Muscle of leg (tissue), 11 donors: Measurements from ENCODE around the gene TANGO2. TPM values are rescaled to one million over a fixed set of nuclear protein-coding genes. Genes with fewer than 3 reads are reported as not detected.

Experiments
- DNase-seq: peaks from one replicate; pipeline ENCODE4 v3.0.0; 2013
- H3K27ac ChIP-seq: one replicate; pipeline ENCODE4 v1.5.1; 2013; ENCODE audit warnings: mild to moderate bottlenecking, low read length, control low read depth
- H3K27me3 ChIP-seq: one replicate; pipeline ENCODE4 v1.6.1; 2013; ENCODE audit warnings: low read length; ENCODE audit not compliant: control insufficient read depth, insufficient read depth
- H3K36me3 ChIP-seq: one replicate; pipeline ENCODE4 v1.6.1; 2013; ENCODE audit warnings: low read length; ENCODE audit not compliant: control insufficient read depth, insufficient read depth
- H3K4me1 ChIP-seq: one replicate; pipeline ENCODE4 v1.6.1; 2013; ENCODE audit warnings: low read length; ENCODE audit not compliant: control insufficient read depth, insufficient read depth
- H3K4me3 ChIP-seq: one replicate; pipeline ENCODE4 v1.5.1; 2013; ENCODE audit warnings: low read length, control low read depth
- H3K9me3 ChIP-seq: replicated peaks from 2 replicates; pipeline ENCODE4 v1.6.1; 2013; ENCODE audit warnings: low read depth, low read length; ENCODE audit not compliant: control insufficient read depth
- whole genome bisulfite sequencing: methylation state at CpG from one replicate; pipeline ENCODE4 v1.1.5; 2013; ENCODE audit warnings: missing lambda C conversion rate; ENCODE audit not compliant: insufficient coverage; 5-methylcytosine and 5-hydroxymethylcytosine counted together
- polyA plus RNA-seq, 8 donors: library from polyadenylated mRNA; unstranded; fragments of 120-200 nt; gene quantifications; one replicate each; pipeline versions ENCODE4 v1.2.1 to v1.2.3, GENCODE V29; 2013; ENCODE audit warnings: inconsistent platforms in 1 of 8, low replicate concordance in 1 of 8; ENCODE audit not compliant: insufficient read length in 8 of 8, insufficient read depth in 1 of 8
- total RNA-seq: library from RNA; stranded (reverse); fragments of 120-200 nt; gene quantifications from one replicate; pipeline ENCODE4 v1.2.4, GENCODE V29; 2013

Gene TANGO2
- total and polyA plus RNA-seq, 9 donors: 7.7 to 11.6 (median 9.1) TPM

DNA sequence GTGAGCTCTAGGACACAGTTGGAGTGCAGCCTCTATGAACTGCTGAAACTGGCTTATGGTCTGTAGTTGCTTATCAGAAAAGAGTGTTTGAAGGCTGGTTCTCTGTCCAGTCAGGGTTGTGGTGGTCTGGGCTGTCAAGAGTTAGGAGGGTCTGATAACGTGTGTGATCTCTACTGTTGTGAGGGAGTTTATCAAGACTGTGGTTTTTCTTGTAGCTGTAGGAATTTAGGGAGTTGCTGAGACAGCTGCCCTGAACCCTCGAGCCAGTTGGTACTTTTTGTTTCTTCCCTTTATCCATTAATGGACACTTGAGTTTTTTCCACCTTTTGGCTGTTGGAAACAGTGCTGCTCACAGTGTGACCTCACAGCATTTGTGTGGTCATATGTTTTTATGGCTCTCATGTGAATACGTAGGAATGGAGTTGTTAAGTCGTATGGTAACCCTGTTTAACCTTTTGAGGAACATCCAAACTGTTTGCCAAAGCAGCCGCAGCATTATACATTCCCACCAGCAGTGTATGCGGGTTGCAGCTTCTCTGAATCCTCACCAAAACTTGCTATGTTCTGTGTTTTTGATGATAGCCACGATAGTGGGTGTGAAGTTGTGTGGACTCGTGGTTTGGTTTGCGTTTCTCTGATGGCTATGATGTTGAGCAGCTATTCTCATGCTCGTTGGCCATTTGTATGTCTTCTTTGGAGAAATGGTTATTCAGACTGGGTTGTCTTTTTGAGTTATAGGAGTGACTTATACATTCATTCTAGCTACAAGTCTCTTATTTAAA lies 38.3 kb downstream of the TANGO2 start:
- Histone ChIP-seq H3K27me3 (no peaks in the 10 kb centered on the region), H3K27ac (no peak overlapping the region), H3K4me1 (peaks cover 9% of the 10 kb centered on the region), H3K36me3 (peaks cover 41% of the 10 kb centered on the region), H3K9me3 (no peaks in the 10 kb centered on the region), H3K4me3 (no peak overlapping the region)
- WGBS: 92% methylated on average over 2 of the region's 10 CpGs
- no peak for DNase-seq

DNA sequence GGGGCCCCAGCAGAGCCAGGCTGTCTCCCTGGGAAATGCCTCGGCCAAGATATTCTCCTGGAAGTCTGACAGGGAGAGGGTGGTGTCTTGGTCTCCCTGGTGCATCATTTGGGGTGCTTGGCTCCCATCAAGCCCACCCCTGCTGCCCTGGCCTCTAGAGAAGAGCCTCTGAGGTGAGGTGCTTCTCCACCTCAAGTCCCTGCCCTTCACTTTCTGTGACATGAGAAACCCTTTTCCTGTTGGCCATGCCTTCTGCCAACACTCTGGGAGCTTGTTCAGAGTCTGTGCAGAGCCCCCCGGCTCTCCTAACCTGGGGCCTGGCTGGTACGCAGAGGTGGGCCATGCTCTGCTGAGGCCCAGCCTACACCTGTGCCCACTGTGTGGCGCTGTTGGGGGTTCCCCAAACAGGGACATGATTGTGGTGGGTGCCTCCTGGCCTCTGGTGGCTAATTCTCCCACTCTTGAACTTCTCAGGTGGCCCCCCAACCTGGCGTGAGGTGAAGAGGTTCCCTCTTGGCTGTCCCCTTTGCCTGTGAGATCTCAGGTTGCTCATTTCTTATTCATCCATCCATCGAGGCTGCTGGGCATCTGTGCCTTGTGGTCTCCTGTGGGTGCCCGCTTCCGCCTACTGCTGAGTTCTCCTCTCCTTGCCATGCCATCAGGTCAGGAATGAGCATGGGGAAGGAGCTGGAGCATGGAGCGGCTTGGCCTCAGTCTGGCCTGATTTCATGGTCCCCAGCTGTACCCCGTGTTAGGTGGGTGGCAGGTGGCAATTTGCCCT lies 40.0 kb downstream of the TANGO2 start:
- Histone ChIP-seq H3K36me3 (peaks cover 40% of the 10 kb centered on the region), H3K4me1 (peaks cover 9% of the 10 kb centered on the region), H3K4me3 (no peak overlapping the region), H3K27me3 (no peaks in the 10 kb centered on the region), H3K9me3 (no peaks in the 10 kb centered on the region), H3K27ac (no peak overlapping the region)
- DNase-seq: no peak
- 91% methylated on average over 7 of the region's 10 CpGs for WGBS

- WGBS: 83% methylated on average over 10 of the region's 11 CpGs
- DNase-seq: no peak
These were observed 40.6 kb downstream of the TANGO2 start for GRCh38 chr22:20061481-20061861.

DNA sequence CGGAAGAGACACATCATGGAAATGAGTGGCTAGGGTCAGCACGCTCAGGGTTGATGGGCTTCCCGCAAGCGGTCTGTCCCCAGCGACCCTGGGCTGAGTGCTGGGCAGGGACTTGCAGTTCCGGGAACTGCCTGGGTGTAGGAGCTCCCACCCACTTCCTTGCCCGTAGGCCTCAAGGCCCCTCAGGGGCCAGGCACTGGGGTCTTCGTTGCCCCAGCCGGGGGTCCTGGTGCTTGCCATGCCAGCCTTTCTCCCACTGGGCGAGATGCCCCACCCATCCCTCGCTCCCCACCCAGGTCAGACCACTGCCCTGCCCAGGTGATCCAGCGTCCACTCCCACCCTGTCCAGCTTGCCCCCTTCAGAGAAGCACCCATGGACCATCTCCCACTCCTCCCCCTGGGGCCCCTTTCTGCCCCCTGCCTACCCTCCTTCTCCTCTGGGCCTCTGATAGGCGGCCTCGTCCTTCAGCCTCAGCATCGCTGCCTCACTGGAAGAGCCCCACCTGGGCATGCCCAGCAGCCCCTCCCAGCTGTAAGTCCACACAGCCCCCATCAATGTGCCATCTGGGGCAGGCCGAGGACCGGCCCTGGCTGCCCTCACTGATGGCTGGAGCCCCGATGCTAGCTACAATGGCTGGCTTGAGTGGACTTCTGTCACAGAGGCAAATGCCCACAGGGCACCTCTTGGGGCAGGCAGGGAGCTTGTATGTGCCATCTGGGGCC lies 41.3 kb downstream of the TANGO2 start:
- WGBS: 90% methylated on average over 18 of the region's 18 CpGs
- no peaks in the 10 kb centered on the region for H3K9me3 ChIP-seq
- no peak overlapping the region for H3K27ac ChIP-seq
- no peaks in the 10 kb centered on the region for H3K27me3 ChIP-seq
- peaks cover 29% of the 10 kb centered on the region for H3K36me3 ChIP-seq
- DNase-seq: no peak
- H3K4me1 ChIP-seq: peaks cover 9% of the 10 kb centered on the region
- no peak overlapping the region for H3K4me3 ChIP-seq

More at GRCh38 chr22:20061481-20061861, 40.6 kb downstream of the TANGO2 start:
- H3K4me1 ChIP-seq: peaks cover 9% of the 10 kb centered on the region
- no peaks in the 10 kb centered on the region for H3K27me3 ChIP-seq
- no peaks in the 10 kb centered on the region for H3K9me3 ChIP-seq
- H3K27ac ChIP-seq: no peak overlapping the region
- peaks cover 35% of the 10 kb centered on the region for H3K36me3 ChIP-seq
- no peak overlapping the region for H3K4me3 ChIP-seq

- 75% methylated on average over 10 of the region's 11 CpGs for WGBS
- Histone ChIP-seq H3K4me3 (no peak overlapping the region), H3K9me3 (no peaks in the 10 kb centered on the region), H3K27me3 (no peaks in the 10 kb centered on the region), H3K27ac (no peak overlapping the region), H3K36me3 (peaks cover 26% of the 10 kb centered on the region), H3K4me1 (peaks cover 9% of the 10 kb centered on the region)
- DNase-seq: no peak
These were observed 41.8 kb downstream of the TANGO2 start for GRCh38 chr22:20062766-20063083.

DNA sequence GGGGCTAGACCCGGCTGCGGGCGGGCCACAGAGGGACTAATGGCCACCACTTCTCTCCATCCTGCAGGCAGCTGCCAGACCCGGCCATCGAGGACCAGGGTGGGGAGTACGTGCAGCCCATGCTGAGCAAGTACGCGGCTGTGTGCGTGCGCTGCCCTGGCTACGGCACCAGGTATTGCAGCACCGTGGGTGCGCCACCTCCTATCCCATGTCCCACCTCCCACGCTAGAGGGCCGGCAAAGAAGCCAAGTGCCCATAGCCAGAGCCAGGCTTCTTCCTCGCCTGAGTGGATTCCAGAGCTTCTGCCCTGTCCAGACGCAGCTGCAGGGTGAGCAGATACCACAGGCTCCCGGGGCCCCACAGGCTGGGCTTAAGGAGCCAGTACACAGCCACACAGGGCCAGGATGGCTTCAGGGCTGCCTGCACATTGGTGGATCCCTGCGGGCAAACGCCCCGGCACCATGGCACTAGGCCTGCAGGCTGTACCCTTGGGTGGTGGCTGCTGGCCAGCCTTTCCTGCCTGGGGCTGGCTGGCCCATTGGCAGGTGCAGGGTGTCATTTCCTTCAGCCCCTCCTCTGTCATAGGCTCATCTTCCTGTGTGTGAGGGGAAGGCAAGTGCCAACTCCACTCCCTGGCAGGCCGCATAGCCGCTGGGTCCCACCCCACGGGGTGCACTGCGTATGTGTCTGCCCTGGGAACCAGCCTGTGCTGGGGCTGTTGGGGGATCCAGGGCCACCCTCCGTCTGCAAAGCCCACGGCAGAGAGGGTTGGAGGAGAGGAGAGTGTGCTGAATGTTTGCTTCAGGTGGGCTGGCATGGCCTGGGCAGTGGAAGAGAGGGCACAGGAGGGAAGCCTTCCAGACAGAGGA lies 42.6 kb downstream of the TANGO2 start:
- no peak overlapping the region for H3K4me3 ChIP-seq
- no peak for DNase-seq
- H3K4me1 ChIP-seq: peaks cover 9% of the 10 kb centered on the region
- H3K9me3 ChIP-seq: no peaks in the 10 kb centered on the region
- WGBS: 92% methylated on average over 24 of the region's 27 CpGs
- H3K36me3 ChIP-seq: peaks cover 26% of the 10 kb centered on the region
- no peaks in the 10 kb centered on the region for H3K27me3 ChIP-seq
- no peak overlapping the region for H3K27ac ChIP-seq

DNA sequence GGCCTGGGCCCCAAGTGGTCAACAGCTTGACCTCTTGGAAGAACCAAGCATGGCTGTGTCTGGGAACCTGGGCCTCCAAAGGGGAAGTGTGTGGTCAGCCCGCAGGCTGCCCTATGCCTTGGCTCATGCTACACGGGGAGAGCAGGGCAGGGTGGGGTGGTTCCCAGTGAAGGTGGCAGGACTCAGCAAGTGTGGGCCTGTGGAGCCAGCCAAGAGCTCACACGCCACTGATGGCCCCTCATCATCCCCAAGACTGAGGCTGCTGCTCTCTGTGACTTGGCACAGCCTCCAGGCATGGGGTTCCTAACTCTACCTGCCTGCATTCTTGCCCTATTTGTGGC lies 43.2 kb downstream of the TANGO2 start:
- H3K4me3 ChIP-seq: no peak overlapping the region
- H3K27me3 ChIP-seq: no peaks in the 10 kb centered on the region
- peaks cover 26% of the 10 kb centered on the region for H3K36me3 ChIP-seq
- WGBS: 75% methylated on average over 2 of the region's 3 CpGs
- peaks cover 9% of the 10 kb centered on the region for H3K4me1 ChIP-seq
- DNase-seq: no peak
- no peak overlapping the region for H3K27ac ChIP-seq
- no peaks in the 10 kb centered on the region for H3K9me3 ChIP-seq

DNA sequence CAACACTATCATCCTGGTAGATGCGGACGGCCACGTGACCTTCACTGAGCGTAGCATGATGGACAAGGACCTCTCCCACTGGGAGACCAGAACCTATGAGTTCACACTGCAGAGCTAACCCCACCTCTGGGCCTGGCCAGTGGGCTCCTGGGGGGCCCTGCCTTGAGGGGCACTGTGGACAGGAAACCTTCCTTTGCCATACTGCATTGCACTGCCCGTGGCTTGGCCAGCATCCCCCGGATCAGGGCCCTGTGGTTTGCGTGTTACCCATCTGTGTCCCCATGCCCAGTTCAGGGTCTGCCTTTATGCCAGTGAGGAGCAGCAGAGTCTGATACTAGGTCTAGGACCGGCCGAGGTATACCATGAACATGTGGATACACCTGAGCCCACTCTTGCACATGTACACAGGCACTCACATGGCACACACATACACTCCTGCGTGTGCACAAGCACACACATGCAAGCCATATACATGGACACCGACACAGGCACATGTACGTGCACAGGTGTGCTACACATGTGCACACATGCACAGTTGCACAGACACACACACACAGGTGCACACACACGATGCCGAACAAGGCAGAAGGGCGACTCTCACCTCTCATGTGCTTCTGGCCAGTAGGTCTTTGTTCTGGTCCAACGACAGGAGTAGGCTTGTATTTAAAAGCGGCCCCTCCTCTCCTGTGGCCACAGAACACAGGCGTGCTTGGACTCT lies 43.8 kb downstream of the TANGO2 start:
- peaks cover 9% of the 10 kb centered on the region for H3K4me1 ChIP-seq
- WGBS: 86% methylated on average over 15 of the region's 18 CpGs
- no peaks in the 10 kb centered on the region for H3K27me3 ChIP-seq
- no peaks in the 10 kb centered on the region for H3K9me3 ChIP-seq
- DNase-seq: no peak
- no peak overlapping the region for H3K27ac ChIP-seq
- peaks cover 26% of the 10 kb centered on the region for H3K36me3 ChIP-seq
- no peak overlapping the region for H3K4me3 ChIP-seq

DNA sequence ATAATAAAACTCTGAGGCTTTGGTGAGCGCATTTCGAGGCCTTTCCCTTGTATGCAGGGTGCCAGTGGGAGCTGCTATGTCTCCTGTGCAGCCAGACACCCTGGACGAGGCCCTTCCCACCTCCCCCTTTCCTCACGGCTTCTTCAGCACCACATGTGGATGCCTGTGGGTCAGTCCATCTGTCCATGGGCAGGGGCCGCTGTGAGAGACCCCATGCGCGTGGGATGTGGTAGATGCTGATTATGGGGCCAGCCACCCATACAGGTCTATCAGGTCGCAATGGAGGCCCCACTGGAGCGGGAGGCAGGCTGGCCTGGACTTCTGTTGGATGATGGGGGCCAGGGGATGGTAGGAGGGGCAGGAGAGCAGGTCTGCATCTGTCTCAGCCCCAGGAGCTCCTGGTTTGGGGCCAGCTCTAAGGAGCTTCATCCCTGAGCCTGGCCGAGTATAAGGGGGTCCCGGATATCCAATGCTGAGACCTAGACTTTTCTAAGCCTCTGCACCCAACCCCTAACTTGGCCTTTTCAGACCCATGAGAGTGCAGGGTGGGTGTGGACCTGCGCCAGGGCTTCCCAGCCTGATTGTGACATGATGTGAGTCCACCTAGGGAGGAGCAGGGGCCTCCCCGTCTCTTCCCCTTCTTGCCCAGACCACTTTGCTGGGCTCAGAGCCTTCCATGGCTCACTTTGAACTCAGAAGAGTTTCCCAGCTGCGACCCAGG lies 45.1 kb downstream of the TANGO2 start:
- 86% methylated on average over 7 of the region's 14 CpGs for WGBS
- no peaks in the 10 kb centered on the region for H3K9me3 ChIP-seq
- H3K4me1 ChIP-seq: peaks cover 7% of the 10 kb centered on the region
- H3K27me3 ChIP-seq: no peaks in the 10 kb centered on the region
- no peak overlapping the region for H3K4me3 ChIP-seq
- H3K36me3 ChIP-seq: peaks cover 26% of the 10 kb centered on the region
- H3K27ac ChIP-seq: no peak overlapping the region
- no peak for DNase-seq
